Measurements from ENCODE around the gene DSCAML1.

DSCAML1 gene

DNA sequence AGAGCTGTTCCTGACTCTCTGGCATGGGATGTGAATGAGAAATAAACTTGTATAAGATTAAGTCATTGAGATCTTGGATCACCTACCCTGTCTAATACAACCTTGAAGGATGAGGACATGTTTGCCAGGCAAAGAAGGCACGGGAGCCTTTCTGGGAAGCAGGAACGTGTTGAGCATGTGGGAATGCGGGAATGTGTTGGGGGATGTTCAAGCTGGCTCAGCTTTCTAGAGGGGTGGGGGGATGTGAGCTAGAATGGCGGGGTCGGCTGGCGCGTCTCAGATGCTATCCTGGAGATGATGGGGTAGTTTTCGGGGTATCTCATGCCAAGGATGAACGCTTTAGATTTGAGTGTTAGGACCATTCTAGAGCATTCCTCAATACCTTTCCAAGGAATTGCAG, 227.1 kb downstream of the DSCAML1 start:
- TF ChIP-seq, protein P1, sequence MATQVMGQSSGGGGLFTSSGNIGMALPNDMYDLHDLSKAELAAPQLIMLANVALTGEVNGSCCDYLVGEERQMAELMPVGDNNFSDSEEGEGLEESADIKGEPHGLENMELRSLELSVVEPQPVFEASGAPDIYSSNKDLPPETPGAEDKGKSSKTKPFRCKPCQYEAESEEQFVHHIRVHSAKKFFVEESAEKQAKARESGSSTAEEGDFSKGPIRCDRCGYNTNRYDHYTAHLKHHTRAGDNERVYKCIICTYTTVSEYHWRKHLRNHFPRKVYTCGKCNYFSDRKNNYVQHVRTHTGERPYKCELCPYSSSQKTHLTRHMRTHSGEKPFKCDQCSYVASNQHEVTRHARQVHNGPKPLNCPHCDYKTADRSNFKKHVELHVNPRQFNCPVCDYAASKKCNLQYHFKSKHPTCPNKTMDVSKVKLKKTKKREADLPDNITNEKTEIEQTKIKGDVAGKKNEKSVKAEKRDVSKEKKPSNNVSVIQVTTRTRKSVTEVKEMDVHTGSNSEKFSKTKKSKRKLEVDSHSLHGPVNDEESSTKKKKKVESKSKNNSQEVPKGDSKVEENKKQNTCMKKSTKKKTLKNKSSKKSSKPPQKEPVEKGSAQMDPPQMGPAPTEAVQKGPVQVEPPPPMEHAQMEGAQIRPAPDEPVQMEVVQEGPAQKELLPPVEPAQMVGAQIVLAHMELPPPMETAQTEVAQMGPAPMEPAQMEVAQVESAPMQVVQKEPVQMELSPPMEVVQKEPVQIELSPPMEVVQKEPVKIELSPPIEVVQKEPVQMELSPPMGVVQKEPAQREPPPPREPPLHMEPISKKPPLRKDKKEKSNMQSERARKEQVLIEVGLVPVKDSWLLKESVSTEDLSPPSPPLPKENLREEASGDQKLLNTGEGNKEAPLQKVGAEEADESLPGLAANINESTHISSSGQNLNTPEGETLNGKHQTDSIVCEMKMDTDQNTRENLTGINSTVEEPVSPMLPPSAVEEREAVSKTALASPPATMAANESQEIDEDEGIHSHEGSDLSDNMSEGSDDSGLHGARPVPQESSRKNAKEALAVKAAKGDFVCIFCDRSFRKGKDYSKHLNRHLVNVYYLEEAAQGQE (IDR thresholded peaks at IDR 0.05; ENCODE audit: insufficient read depth in 1 of 2, low read depth in 2 of 2, low read length in 2 of 2), result no peak
- no peak for TF ChIP-seq SIN3A (IDR thresholded peaks at IDR 0.05; ENCODE audit: borderline replicate concordance, insufficient read depth, low read length)
- no peak for TF ChIP-seq TAF1 (IDR thresholded peaks at IDR 0.05; ENCODE audit: borderline replicate concordance, insufficient read depth, low read length)
- no peak for TF ChIP-seq POLR2AphosphoS5 (IDR thresholded peaks at IDR 0.05; ENCODE audit: low read depth, low read length)
- no peak for TF ChIP-seq FOXP2 (optimal IDR thresholded peaks at IDR 0.05; ENCODE audit: borderline replicate concordance, extremely low read depth, extremely low read length, insufficient read depth)

DNA sequence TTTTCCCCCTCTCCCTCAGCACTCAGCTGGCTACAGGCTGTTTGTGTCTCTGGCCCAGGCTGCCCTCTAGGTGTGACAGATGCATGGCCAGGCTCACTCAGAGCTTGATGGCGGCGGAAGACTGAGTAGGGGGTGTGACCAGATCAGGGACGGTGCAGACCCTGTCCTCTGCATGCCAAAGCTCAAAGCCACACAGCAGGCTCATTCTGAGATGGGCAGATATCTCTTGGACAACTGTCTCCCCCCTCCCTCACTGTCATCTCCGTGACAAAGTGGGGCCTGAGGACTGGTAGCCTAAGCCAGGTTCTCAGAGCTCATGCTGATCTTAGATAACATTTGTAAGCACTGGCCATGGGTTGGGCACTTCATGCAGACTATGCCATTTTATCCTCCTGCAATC, 231.3 kb downstream of the DSCAML1 start:
- TF ChIP-seq, protein P1 (IDR thresholded peaks at IDR 0.05; ENCODE audit: insufficient read depth in 1 of 2, low read depth in 2 of 2, low read length in 2 of 2), result no peak
- TF ChIP-seq TAF1 (IDR thresholded peaks at IDR 0.05; ENCODE audit: borderline replicate concordance, insufficient read depth, low read length), result no peak
- TF ChIP-seq FOXP2 (optimal IDR thresholded peaks at IDR 0.05; ENCODE audit: borderline replicate concordance, extremely low read depth, extremely low read length, insufficient read depth), result no peak
- no peak for TF ChIP-seq SIN3A (IDR thresholded peaks at IDR 0.05; ENCODE audit: borderline replicate concordance, insufficient read depth, low read length)
- no peak for TF ChIP-seq POLR2AphosphoS5 (IDR thresholded peaks at IDR 0.05; ENCODE audit: low read depth, low read length)

DNA sequence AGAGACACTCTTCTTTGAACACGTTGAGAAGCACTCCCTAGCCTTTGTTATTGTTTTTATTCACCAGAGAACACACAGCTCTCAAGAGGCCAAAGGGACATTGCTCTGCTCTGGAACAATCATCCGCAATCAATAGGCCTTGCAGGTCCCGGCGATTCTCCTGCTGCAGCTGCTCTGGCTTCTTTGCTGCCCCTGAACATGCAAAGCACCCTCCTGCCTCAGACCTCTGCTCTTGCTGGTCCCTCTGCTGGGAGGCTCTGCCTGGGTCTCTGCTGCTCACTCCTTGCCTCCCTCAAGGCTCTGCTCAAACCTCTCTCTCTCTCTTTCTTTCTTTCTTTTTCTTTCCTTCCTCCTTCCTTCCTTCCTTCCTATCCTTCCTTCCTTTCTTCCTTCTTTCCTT, 232.7 kb downstream of the DSCAML1 start:
- TF ChIP-seq TAF1 (IDR thresholded peaks at IDR 0.05; ENCODE audit: borderline replicate concordance, insufficient read depth, low read length) (no peak), POLR2AphosphoS5 (IDR thresholded peaks at IDR 0.05; ENCODE audit: low read depth, low read length) (no peak), SIN3A (IDR thresholded peaks at IDR 0.05; ENCODE audit: borderline replicate concordance, insufficient read depth, low read length) (no peak)

DNA sequence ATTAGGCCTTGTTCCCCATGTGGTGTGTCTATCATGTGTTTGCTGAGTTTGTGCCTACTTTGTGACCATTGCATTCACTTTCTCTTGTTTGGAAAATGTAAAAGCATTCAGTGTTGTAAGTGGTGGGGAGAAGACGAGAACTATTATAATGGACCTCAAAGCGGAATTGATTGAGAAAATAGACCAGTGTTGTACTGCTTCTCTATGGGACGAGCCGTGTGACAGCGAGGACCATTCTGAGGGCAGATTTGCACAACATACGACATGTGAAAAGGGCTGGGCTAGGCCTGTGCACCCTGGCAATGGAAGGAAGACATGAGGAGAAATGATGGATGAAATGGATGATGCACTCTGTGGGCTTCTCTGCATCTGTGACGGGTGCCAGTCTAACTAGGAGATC, 233.5 kb downstream of the DSCAML1 start:
- TF ChIP-seq TAF1 (IDR thresholded peaks at IDR 0.05; ENCODE audit: borderline replicate concordance, insufficient read depth, low read length) (no peak), SIN3A (IDR thresholded peaks at IDR 0.05; ENCODE audit: borderline replicate concordance, insufficient read depth, low read length) (no peak), FOXP2 (optimal IDR thresholded peaks at IDR 0.05; ENCODE audit: borderline replicate concordance, extremely low read depth, extremely low read length, insufficient read depth) (no peak), POLR2AphosphoS5 (IDR thresholded peaks at IDR 0.05; ENCODE audit: low read depth, low read length) (no peak)
- TF ChIP-seq, protein P1 (IDR thresholded peaks at IDR 0.05; ENCODE audit: insufficient read depth in 1 of 2, low read depth in 2 of 2, low read length in 2 of 2), result no peak

DNA sequence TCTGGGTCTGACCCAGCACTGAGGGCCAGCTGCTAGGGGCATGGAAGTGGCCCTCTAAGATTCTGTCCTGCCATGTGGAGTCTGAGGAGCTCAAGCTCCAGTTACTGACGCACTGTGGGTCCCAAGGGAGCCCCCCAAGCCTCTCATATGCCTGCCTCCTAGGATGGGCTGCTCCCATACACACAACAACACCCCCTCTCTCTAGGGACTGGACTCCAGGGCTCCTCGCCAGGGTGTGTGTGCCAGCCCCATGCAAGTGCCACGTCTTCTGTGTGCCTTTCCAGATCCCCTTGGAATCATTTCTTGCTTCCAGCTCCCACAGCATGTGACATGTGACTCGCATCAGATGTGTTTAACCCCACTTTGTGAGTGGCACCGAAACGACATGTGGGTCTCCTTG, 234.9 kb downstream of the DSCAML1 start:
- TF ChIP-seq, protein P1 (IDR thresholded peaks at IDR 0.05; ENCODE audit: insufficient read depth in 1 of 2, low read depth in 2 of 2, low read length in 2 of 2), result no peak
- TF ChIP-seq TAF1 (IDR thresholded peaks at IDR 0.05; ENCODE audit: borderline replicate concordance, insufficient read depth, low read length) (no peak), POLR2AphosphoS5 (IDR thresholded peaks at IDR 0.05; ENCODE audit: low read depth, low read length) (no peak), SIN3A (IDR thresholded peaks at IDR 0.05; ENCODE audit: borderline replicate concordance, insufficient read depth, low read length) (no peak), FOXP2 (optimal IDR thresholded peaks at IDR 0.05; ENCODE audit: borderline replicate concordance, extremely low read depth, extremely low read length, insufficient read depth) (no peak)
